ENCODE results near the gene SVIL. TPM values are rescaled to one million over a fixed set of nuclear protein-coding genes. Genes with fewer than 3 reads are reported as not detected.
"Not testable (repeated sequence)": the region's sequence is repeated elsewhere in the genome, so short reads cannot be mapped to it uniquely, and the experiment has no call there.

Gene SVIL
- total and polyA plus RNA-seq, 2 donors (not counting 1 experiment from before 2014, with no cell fraction given) = 0.74 to 0.88 TPM

- Mint-ChIP-seq H3K4me3 (no peak overlapping the region), H3K9me3 (ENCODE audit: insufficient read depth) (no peaks in the 10 kb centered on the region), H3K27ac (no peak overlapping the region), H3K4me1 (no peaks in the 10 kb centered on the region), H3K27me3 (peaks cover 9% of the 10 kb centered on the region)
- Histone ChIP-seq H3K4me3 (ENCODE audit: control extremely low read depth in 1 of 5, extremely low read depth in 1 of 5, insufficient read depth in 1 of 5, low read depth in 2 of 5, low read length in 4 of 5) (no peak overlapping the region), H3K27me3 (replicated peaks in 1 of 4; ENCODE audit: control extremely low read depth in 1 of 4, control insufficient read depth in 3 of 4, insufficient read depth in 4 of 4, low read length in 3 of 4) (no peaks in the 10 kb centered on the region), H3K9ac (ENCODE audit: low read length) (no peak overlapping the region), H3K4me2 (replicated peaks; ENCODE audit: low read depth, low read length, poor library complexity, severe bottlenecking) (no peak overlapping the region), H4K20me1 (ENCODE audit: control insufficient read depth, insufficient read depth, low read length, poor library complexity, severe bottlenecking) (no peaks in the 10 kb centered on the region), H3K4me1 (ENCODE audit: control insufficient read depth in 2 of 2, insufficient read depth in 2 of 2, low read length in 2 of 2) (no peaks in the 10 kb centered on the region), H3K9me3 (ENCODE audit: control extremely low read depth in 1 of 3, control insufficient read depth in 2 of 3, insufficient read depth in 1 of 3, low read length in 2 of 3) (peaks cover 0 to 6% (median 0%) of the 10 kb centered on the region in 3 donors), H3K27ac (ENCODE audit: low read length in 2 of 2) (no peak overlapping the region), H3K36me3 (replicated peaks in 1 of 2; ENCODE audit: control extremely low read depth in 1 of 2, control insufficient read depth in 1 of 2, extremely low read depth in 1 of 2, insufficient read depth in 2 of 2, low read length in 1 of 2) (no peaks in the 10 kb centered on the region), H2AFZ (ENCODE audit: insufficient read depth, low read depth, low read length, poor library complexity, severe bottlenecking) (no peak overlapping the region), H3K79me2 (ENCODE audit: control insufficient read depth, insufficient read depth, low read length) (no peaks in the 10 kb centered on the region)
- WGBS (ENCODE audit: insufficient coverage) = 94% methylated on average over 8 of the region's 11 CpGs
- DNase-seq = no peak
- TF ChIP-seq CTCF (IDR thresholded peaks at IDR 0.05) (no peak), EZH2 (IDR thresholded peaks at IDR 0.05; ENCODE audit: borderline replicate concordance, insufficient read depth, low read depth, low read length, poor library complexity, severe bottlenecking) (no peak)
- ChIA-PET CTCF (interaction anchor here (0.6 kb wide), 1 partner anchor 14 kb away, joined by 3 read pairs; no protein-coding TSS in a partner anchor), POLR2A (no interaction called here)
- intact Hi-C loops (cut with micrococcal nuclease) = no loop called here
- no peak for ATAC-seq (ENCODE audit: low read depth)
These were observed 142.0 kb downstream of the SVIL start for GRCh38 chr10:29492774-29493173.

- ChIA-PET CTCF (interaction anchor here (0.6 kb wide), 1 partner anchor 13 kb away, joined by 3 read pairs; no protein-coding TSS in a partner anchor), POLR2A (no interaction called here)
- no peak overlapping the region for H2AFZ ChIP-seq (ENCODE audit: insufficient read depth, low read depth, low read length, poor library complexity, severe bottlenecking)
- H3K27me3 ChIP-seq (replicated peaks in 1 of 4; ENCODE audit: control extremely low read depth in 1 of 4, control insufficient read depth in 3 of 4, insufficient read depth in 4 of 4, low read length in 3 of 4) = no peaks in the 10 kb centered on the region
- no peak for TF ChIP-seq EZH2 (IDR thresholded peaks at IDR 0.05; ENCODE audit: borderline replicate concordance, insufficient read depth, low read depth, low read length, poor library complexity, severe bottlenecking)
- no peak for TF ChIP-seq CTCF (IDR thresholded peaks at IDR 0.05)
- H3K79me2 ChIP-seq (ENCODE audit: control insufficient read depth, insufficient read depth, low read length) = no peaks in the 10 kb centered on the region
- Mint-ChIP-seq H3K27ac (no peak overlapping the region), H3K4me1 (peaks cover 4% of the 10 kb centered on the region), H3K27me3 (peaks cover 3% of the 10 kb centered on the region), H3K9me3 (ENCODE audit: insufficient read depth) (no peaks in the 10 kb centered on the region), H3K4me3 (no peak overlapping the region)
- no peaks in the 10 kb centered on the region for H3K4me1 ChIP-seq (ENCODE audit: control insufficient read depth in 2 of 2, insufficient read depth in 2 of 2, low read length in 2 of 2)
- H3K36me3 ChIP-seq (replicated peaks in 1 of 2; ENCODE audit: control extremely low read depth in 1 of 2, control insufficient read depth in 1 of 2, extremely low read depth in 1 of 2, insufficient read depth in 2 of 2, low read length in 1 of 2) = no peaks in the 10 kb centered on the region
- intact Hi-C loops (cut with micrococcal nuclease) = no loop called here
- 94% methylated on average over 1 of the region's 5 CpGs for WGBS (ENCODE audit: insufficient coverage)
- no peak for DNase-seq
- H3K4me3 ChIP-seq (ENCODE audit: control extremely low read depth in 1 of 5, extremely low read depth in 1 of 5, insufficient read depth in 1 of 5, low read depth in 2 of 5, low read length in 4 of 5) = no peak overlapping the region
- H3K9ac ChIP-seq (ENCODE audit: low read length) = no peak overlapping the region
- H4K20me1 ChIP-seq (ENCODE audit: control insufficient read depth, insufficient read depth, low read length, poor library complexity, severe bottlenecking) = no peaks in the 10 kb centered on the region
- no peak overlapping the region for H3K4me2 ChIP-seq (replicated peaks; ENCODE audit: low read depth, low read length, poor library complexity, severe bottlenecking)
- H3K9me3 ChIP-seq (ENCODE audit: control extremely low read depth in 1 of 3, control insufficient read depth in 2 of 3, insufficient read depth in 1 of 3, low read length in 2 of 3) = peaks cover 0 to 6% (median 0%) of the 10 kb centered on the region in 3 donors
- no peak for ATAC-seq (ENCODE audit: low read depth)
- no peak overlapping the region for H3K27ac ChIP-seq (ENCODE audit: low read length in 2 of 2)
These were observed 142.9 kb downstream of the SVIL start for GRCh38 chr10:29491918-29492317.

- H2AFZ ChIP-seq (ENCODE audit: insufficient read depth, low read depth, low read length, poor library complexity, severe bottlenecking); POLR2A ChIA-PET; H3K4me3 Mint-ChIP-seq; H3K9ac ChIP-seq (ENCODE audit: low read length); ATAC-seq (ENCODE audit: low read depth); H3K9me3 ChIP-seq (ENCODE audit: control extremely low read depth in 1 of 3, control insufficient read depth in 2 of 3, insufficient read depth in 1 of 3, low read length in 2 of 3); DNase-seq; H3K9me3 Mint-ChIP-seq (ENCODE audit: insufficient read depth); H3K4me2 ChIP-seq (replicated peaks; ENCODE audit: low read depth, low read length, poor library complexity, severe bottlenecking); intact Hi-C loops (cut with micrococcal nuclease); H3K79me2 ChIP-seq (ENCODE audit: control insufficient read depth, insufficient read depth, low read length); H3K4me1 ChIP-seq (ENCODE audit: control insufficient read depth in 2 of 2, insufficient read depth in 2 of 2, low read length in 2 of 2); H4K20me1 ChIP-seq (ENCODE audit: control insufficient read depth, insufficient read depth, low read length, poor library complexity, severe bottlenecking); CTCF ChIA-PET; H3K4me1 Mint-ChIP-seq; H3K27me3 Mint-ChIP-seq; H3K36me3 ChIP-seq (replicated peaks in 1 of 2; ENCODE audit: control extremely low read depth in 1 of 2, control insufficient read depth in 1 of 2, extremely low read depth in 1 of 2, insufficient read depth in 2 of 2, low read length in 1 of 2); H3K27ac Mint-ChIP-seq; H3K27me3 ChIP-seq (replicated peaks in 1 of 4; ENCODE audit: control extremely low read depth in 1 of 4, control insufficient read depth in 3 of 4, insufficient read depth in 4 of 4, low read length in 3 of 4); H3K4me3 ChIP-seq (ENCODE audit: control extremely low read depth in 1 of 5, extremely low read depth in 1 of 5, insufficient read depth in 1 of 5, low read depth in 2 of 5, low read length in 4 of 5); H3K27ac ChIP-seq (ENCODE audit: low read length in 2 of 2): not testable (repeated sequence)
- 96% methylated on average over 9 of the region's 16 CpGs for WGBS (ENCODE audit: insufficient coverage)
These were observed 143.9 kb downstream of the SVIL start for GRCh38 chr10:29490781-29491280.
